GM10266 (cell line): ENCODE results near the gene COLEC11.

ENCODE experiments used
- DNase-seq: peaks from one replicate; pipeline ENCODE4 v3.0.0; 2012; ENCODE audit errors: extremely low spot score
- TF ChIP-seq, protein P1 (sequence below): IDR thresholded peaks from 2 replicates; pipeline ENCODE4 v1.5.1; 2012; ENCODE audit warnings: mild to moderate bottlenecking, low read depth; ENCODE audit not compliant: control insufficient read depth, insufficient read depth; ENCODE audit errors: missing control alignments

The COLEC11 gene

DNA sequence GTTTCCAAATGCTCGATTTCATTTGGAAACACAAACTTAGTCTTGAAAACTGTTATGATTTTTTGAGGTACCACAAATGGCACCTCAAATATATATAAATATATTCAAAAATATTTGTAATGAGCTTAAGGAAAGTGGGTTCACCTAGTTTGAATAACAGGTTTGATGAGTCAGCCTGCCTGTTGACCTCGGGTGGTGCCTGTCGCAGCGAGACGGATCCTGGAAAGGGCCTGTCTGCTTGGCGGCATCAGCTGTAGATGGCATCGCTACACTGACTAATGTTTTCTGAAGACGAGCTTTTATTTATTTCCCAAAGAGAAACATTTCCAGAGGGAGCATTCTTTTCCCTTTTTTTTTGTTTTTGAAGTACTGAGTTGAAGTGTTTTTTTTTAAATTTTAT lies 70.0 kb downstream of the COLEC11 start:
- TF ChIP-seq, protein P1, sequence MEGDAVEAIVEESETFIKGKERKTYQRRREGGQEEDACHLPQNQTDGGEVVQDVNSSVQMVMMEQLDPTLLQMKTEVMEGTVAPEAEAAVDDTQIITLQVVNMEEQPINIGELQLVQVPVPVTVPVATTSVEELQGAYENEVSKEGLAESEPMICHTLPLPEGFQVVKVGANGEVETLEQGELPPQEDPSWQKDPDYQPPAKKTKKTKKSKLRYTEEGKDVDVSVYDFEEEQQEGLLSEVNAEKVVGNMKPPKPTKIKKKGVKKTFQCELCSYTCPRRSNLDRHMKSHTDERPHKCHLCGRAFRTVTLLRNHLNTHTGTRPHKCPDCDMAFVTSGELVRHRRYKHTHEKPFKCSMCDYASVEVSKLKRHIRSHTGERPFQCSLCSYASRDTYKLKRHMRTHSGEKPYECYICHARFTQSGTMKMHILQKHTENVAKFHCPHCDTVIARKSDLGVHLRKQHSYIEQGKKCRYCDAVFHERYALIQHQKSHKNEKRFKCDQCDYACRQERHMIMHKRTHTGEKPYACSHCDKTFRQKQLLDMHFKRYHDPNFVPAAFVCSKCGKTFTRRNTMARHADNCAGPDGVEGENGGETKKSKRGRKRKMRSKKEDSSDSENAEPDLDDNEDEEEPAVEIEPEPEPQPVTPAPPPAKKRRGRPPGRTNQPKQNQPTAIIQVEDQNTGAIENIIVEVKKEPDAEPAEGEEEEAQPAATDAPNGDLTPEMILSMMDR, result no peak
- no peak for DNase-seq

GRCh38 chr2:3665886-3666612 lies 71.1 kb downstream of the COLEC11 start:
- TF ChIP-seq, protein P1, result no peak
- no peak for DNase-seq

DNA sequence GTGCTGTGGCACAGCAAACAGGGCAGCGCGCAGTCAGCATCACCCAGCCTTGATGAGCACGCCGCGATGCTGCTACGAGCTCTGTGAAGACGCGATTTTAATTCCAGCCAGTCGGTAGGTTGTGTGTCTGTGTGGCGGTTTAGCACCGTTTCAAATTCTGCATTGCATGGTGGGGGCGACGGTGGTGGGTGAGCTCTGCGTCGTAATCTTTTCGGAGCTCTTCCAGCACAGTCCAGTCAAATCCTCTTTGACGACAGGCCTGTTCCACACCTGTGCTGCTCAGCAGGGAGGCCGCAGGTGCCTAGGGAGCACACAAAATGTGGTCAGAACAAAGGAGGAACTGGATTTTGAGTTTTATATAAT lies 71.7 kb downstream of the COLEC11 start:
- no peak for DNase-seq
- TF ChIP-seq, protein P1, result no peak

GRCh38 chr2:3667151-3667631 lies 72.3 kb downstream of the COLEC11 start:
- TF ChIP-seq, protein P1, result no peak
- DNase-seq, result no peak

- TF ChIP-seq, protein P1, result no peak
- no peak for DNase-seq
Measured at GRCh38 chr2:3669656-3670055, 74.7 kb downstream of the COLEC11 start.

DNA sequence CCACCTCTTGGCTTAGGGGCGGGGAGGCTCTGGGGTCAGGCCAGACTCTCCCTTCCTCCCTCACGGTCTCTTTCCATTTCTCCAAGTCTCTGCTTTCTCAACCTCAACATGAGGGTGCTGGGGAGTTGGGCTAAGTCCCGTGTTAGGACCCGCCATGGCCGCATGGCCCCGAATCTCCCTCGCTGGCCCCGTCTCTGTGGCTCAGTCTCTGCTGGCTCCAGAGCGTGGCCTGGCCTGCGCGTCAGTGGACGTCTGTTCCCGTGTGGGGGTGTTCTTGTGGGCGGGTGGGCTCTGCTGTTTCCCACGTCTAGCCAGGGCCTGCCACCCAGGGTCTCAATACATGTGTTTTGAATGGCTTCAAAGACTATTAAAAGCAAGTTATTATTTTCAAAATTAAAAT lies 75.5 kb downstream of the COLEC11 start:
- TF ChIP-seq, protein P1, result no peak
- DNase-seq, result no peak

DNA sequence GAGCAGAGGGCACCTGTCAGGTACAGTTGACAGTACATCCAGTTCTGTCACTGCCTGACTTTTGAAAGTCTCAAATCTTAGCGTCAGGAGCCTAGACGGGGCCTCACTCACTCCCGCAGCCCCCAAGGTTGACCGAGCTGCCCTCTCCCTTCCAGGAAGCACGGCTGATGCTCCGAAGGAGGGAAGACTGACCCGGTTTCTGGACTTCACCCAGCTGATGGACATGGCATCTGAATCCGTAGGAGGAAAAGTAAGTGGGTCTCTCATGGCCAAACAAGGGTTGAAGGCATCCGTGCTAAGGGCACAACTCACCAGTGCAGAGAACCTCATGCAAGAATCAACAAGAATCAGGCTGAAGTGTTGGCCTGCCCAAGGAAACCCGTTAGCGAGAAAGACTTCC lies 76.0 kb downstream of the COLEC11 start:
- TF ChIP-seq, protein P1, result no peak
- no peak for DNase-seq
